Esophagus muscularis mucosa (tissue), 4 donors: ENCODE measurements around the gene RABEPK. TPM values are rescaled to one million over a fixed set of nuclear protein-coding genes. Genes with fewer than 3 reads are reported as not detected.
A peak's percentile ranks its signal among the peaks of the same experiment; 100 is the strongest.

Experiments
- DNase-seq: peaks from one replicate; pipeline ENCODE4 v3.0.0-alpha.2; 2017; ENCODE audit errors: extremely low spot score
- H3K27ac ChIP-seq, 4 donors: fragments of 200-600 bp; sonication (generic); replicated peaks in 1 of 4; 1 replicate in 3 of 4; 2 replicates in 1 of 4; pipeline ENCODE4 v1.5.1; 2016 to 2019; ENCODE audit warnings: mild to moderate bottlenecking in 1 of 4
- H3K27me3 ChIP-seq, 4 donors: fragments of 200-600 bp; sonication (generic); one replicate each; pipeline versions ENCODE4 v1.5.1 to v1.6.0; 2016 to 2019
- H3K36me3 ChIP-seq, 4 donors: fragments of 200-600 bp; sonication (generic); one replicate each; pipeline ENCODE4 v1.5.1; 2016 to 2019
- H3K4me1 ChIP-seq, 4 donors: fragments of 200-600 bp; sonication (generic); one replicate each; pipeline ENCODE4 v1.5.1; 2016 to 2019
- H3K4me3 ChIP-seq, 4 donors: fragments of 200-600 bp; sonication (generic); 1 replicate in 2 of 4; 2 replicates in 2 of 4; pipeline ENCODE4 v1.5.1; 2016 to 2019; ENCODE audit warnings: mild to moderate bottlenecking in 4 of 4, moderate library complexity in 1 of 4
- H3K9me3 ChIP-seq, 4 donors: fragments of 200-600 bp; sonication (generic); 1 replicate in 3 of 4; 2 replicates in 1 of 4; pipeline ENCODE4 v1.5.1; 2016 to 2019
- CTCF ChIP-seq, 3 experiments: fragments of 200-600 bp in 2 of 3; fragments of 450-650 bp in 1 of 3; sonication (generic) in 2 of 3; IDR thresholded peaks; one replicate each; pipeline ENCODE4 v1.5.1; 2017 to 2019; ENCODE audit warnings: antibody characterized with exemption in 3 of 3, mild to moderate bottlenecking in 2 of 3, moderate library complexity in 1 of 3
- EP300 ChIP-seq: sonication (generic); formaldehyde crosslinking; IDR thresholded peaks from one replicate; pipeline ENCODE4 v1.6.1; 2017; ENCODE audit warnings: antibody characterized with exemption
- POLR2A ChIP-seq: fragments of 450-650 bp; IDR thresholded peaks from one replicate; pipeline ENCODE4 v1.6.1; 2017; ENCODE audit warnings: antibody characterized with exemption, moderate library complexity, mild to moderate bottlenecking, low read depth
- POLR2AphosphoS5 ChIP-seq, 2 donors: sonication (generic); formaldehyde crosslinking; IDR thresholded peaks; one replicate each; pipeline ENCODE4 v1.6.1; 2017; ENCODE audit warnings: antibody characterized with exemption in 2 of 2
- WGBS: methylation state at CpG from one replicate; pipeline ENCODE4 v1.1.5; 2018; 5-methylcytosine and 5-hydroxymethylcytosine counted together
- intact Hi-C: fragments of 100-400 bp; cut with DNase I; formaldehyde crosslinking; loops from one replicate; pipeline ENCODE4 v1.15.1; 2023
- total RNA-seq, 4 donors: library from RNA; depleted of rRNA; stranded (reverse); fragments of >200 nt; gene quantifications; one replicate each; pipeline versions ENCODE4 v1.1.0 to v1.2.1, GENCODE V29; 2016

The RABEPK gene
- total RNA-seq, 4 donors from 2014 or later, result 11.2 to 21.6 (median 13.7) TPM

GRCh38 chr9:125241863-125242739 lies 41.8 kb downstream of the RABEPK start:
- no peaks in the 10 kb centered on the region for H3K9me3 ChIP-seq
- intact Hi-C loops, result loop anchor here (2.0 to 10.0 kb wide), 3 partner anchors 41 to 123 kb away; partner anchors contain the start of genes RABEPK and SCAI
- WGBS, result 21% methylated on average over 27 of the region's 27 CpGs
- H3K4me3 ChIP-seq, result peak overlapping the region; percentile 84 to 86 (median 85)
- H3K4me1 ChIP-seq, result peaks cover 33 to 42% (median 39%) of the 10 kb centered on the region in 4 donors
- H3K27ac ChIP-seq, result peak overlapping the region; percentile 95 to 96 (median 95)
- TF ChIP-seq POLR2A (no peak), POLR2AphosphoS5 (IDR thresholded peaks at IDR 0.05) (no peak), EP300 (no peak), CTCF (IDR thresholded peaks at IDR 0.05) (no peak)
- DNase-seq, result peak; percentile 92
- no peaks in the 10 kb centered on the region for H3K27me3 ChIP-seq
- peaks cover 22 to 31% (median 25%) of the 10 kb centered on the region in 4 donors for H3K36me3 ChIP-seq

DNA sequence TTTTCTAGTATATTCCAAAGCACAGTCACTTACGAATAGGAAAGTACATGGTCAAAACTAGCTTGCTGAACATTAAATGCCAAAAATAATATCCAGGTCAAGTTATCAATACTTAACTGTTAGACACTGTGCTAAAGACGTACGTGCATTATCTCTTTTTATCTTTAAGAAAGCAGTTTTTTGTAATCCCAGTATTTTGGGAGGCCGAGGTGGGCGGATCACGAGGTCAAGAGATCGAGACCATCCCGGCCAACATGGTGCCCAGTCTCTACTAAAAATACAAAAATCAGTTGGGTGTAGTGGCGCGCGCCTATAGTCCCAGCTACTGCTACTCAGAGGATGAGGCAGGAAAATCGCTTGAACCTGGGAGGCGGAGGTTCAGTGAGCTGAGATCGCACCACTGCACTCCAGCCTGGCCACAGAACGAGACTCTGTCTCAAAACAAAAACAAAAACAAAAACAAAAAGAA lies 43.5 kb downstream of the RABEPK start:
- Histone ChIP-seq H3K4me1 (peaks cover 16 to 24% (median 22%) of the 10 kb centered on the region in 4 donors), H3K9me3 (no peaks in the 10 kb centered on the region), H3K36me3 (peaks cover 6 to 14% (median 8%) of the 10 kb centered on the region in 4 donors), H3K4me3 (no peak overlapping the region), H3K27me3 (no peaks in the 10 kb centered on the region), H3K27ac (no peak overlapping the region)
- intact Hi-C loops, result loop anchor here (5.0 to 10.0 kb wide), 2 partner anchors 102 to 121 kb away; partner anchors contain the start of gene SCAI
- TF ChIP-seq POLR2AphosphoS5 (IDR thresholded peaks at IDR 0.05) (no peak), POLR2A (no peak)
- DNase-seq, result no peak
- 94% methylated on average over 15 of the region's 15 CpGs for WGBS

DNA sequence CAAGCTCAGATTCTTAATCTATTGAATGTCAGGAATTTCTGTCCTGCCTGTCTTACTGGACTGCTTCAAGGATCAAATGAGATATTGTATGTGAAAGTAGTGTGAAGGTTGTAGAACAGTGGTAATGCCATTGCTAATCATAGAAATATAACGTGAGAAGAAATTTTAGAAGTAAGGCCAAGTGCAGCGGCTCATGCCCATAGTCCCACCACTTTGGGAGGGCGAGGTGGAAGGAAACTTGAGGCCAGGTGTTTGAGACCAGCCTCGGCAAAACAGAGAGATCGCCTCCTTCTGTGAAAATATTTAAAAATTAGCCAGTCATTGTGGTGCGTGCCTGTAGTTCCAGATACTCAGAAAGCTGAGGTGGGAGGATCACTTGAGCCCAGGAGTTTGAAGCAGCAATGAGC lies 45.9 kb downstream of the RABEPK start:
- Histone ChIP-seq H3K27me3 (no peaks in the 10 kb centered on the region), H3K9me3 (no peaks in the 10 kb centered on the region), H3K27ac (no peak overlapping the region), H3K4me1 (peaks cover 6 to 9% (median 8%) of the 10 kb centered on the region in 4 donors), H3K4me3 (no peak overlapping the region), H3K36me3 (no peaks in the 10 kb centered on the region)
- no peak for DNase-seq
- 78% methylated on average over 6 of the region's 6 CpGs for WGBS
- intact Hi-C loops, result loop anchor here (10.0 kb wide), 1 partner anchor 119 kb away; no protein-coding TSS in a partner anchor
- no peak for TF ChIP-seq CTCF (IDR thresholded peaks at IDR 0.05)
- no peak for TF ChIP-seq POLR2AphosphoS5 (IDR thresholded peaks at IDR 0.05)
- TF ChIP-seq POLR2A, result no peak
- no peak for TF ChIP-seq EP300

- no peaks in the 10 kb centered on the region for H3K27me3 ChIP-seq
- no peak overlapping the region for H3K27ac ChIP-seq
- no peaks in the 10 kb centered on the region for H3K4me1 ChIP-seq
- H3K9me3 ChIP-seq, result no peaks in the 10 kb centered on the region
- intact Hi-C loops, result no loop called here
- DNase-seq, result no peak
- no peak for TF ChIP-seq CTCF (IDR thresholded peaks at IDR 0.05)
- no peak for TF ChIP-seq POLR2A
- no peak overlapping the region for H3K4me3 ChIP-seq
- no peaks in the 10 kb centered on the region for H3K36me3 ChIP-seq
Measured at GRCh38 chr9:125254231-125254630, 53.9 kb downstream of the RABEPK start.

DNA sequence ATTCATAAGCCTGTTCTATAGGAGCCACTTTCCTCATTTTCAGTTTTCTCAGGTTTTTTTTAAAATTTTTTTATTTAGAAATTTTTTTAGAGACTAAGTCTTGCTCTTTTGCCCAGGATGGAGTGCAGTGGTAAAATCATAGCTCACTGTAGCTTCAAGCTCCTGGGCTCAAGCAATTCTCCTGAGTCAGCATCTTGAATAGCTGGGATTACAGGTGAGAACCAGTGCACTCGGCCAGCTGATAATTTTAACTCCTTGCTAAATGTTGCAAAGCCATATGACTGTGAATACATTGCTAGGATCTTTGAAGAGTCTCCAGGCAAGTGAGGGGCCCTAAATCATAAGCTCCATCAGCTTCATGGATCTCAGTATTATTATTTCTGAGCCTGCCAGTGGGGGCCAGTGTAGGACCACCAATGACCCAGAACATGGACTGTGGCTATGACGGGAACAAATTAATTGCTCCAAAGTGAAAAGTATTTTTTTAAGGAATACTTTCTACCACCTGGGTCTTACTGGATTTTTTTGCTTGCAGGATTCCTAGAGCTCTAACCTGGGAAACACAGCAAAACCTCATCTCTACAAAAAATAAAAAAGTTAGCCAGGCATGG lies 55.5 kb downstream of the RABEPK start:
- H3K36me3 ChIP-seq, result no peaks in the 10 kb centered on the region
- H3K4me3 ChIP-seq, result no peak overlapping the region
- no peaks in the 10 kb centered on the region for H3K4me1 ChIP-seq
- no peak overlapping the region for H3K27ac ChIP-seq
- no peaks in the 10 kb centered on the region for H3K27me3 ChIP-seq
- intact Hi-C loops, result no loop called here
- no peak for DNase-seq
- WGBS, result 31% methylated on average over 2 of the region's 2 CpGs
- H3K9me3 ChIP-seq, result no peaks in the 10 kb centered on the region
- TF ChIP-seq CTCF (IDR thresholded peaks at IDR 0.05) (no peak), POLR2AphosphoS5 (IDR thresholded peaks at IDR 0.05) (no peak), POLR2A (no peak), EP300 (no peak)
